ENCODE results near the gene GLOD5. TPM values are rescaled to one million over a fixed set of nuclear protein-coding genes. Genes with fewer than 3 reads are reported as not detected.

GLOD5 gene
- total RNA-seq, 1 donor from 2014 or later = not detected

- Mint-ChIP-seq H3K27me3 (ENCODE audit: insufficient read depth, low read depth) (peaks cover 2% of the 10 kb centered on the region), H3K4me3 (no peak overlapping the region), H3K4me1 (no peaks in the 10 kb centered on the region), H3K36me3 (no peaks in the 10 kb centered on the region), H3K27ac (no peak overlapping the region), H3K9me3 (peaks cover 12% of the 10 kb centered on the region)
- Histone ChIP-seq H3K9ac (no peak overlapping the region), H3K4me3 (no peak overlapping the region), H3K36me3 (no peaks in the 10 kb centered on the region), H3K4me2 (no peak overlapping the region), H4K20me1 (ENCODE audit: low read depth) (no peaks in the 10 kb centered on the region), H3K27ac (no peak overlapping the region), H2AFZ (replicated peaks) (no peak overlapping the region), H3K27me3 (no peaks in the 10 kb centered on the region), H3K79me2 (ENCODE audit: low read depth) (no peaks in the 10 kb centered on the region), H3K9me3 (ENCODE audit: low read depth) (no peaks in the 10 kb centered on the region), H3F3A (ENCODE audit: low read depth) (no peaks in the 10 kb centered on the region), H3K4me1 (no peaks in the 10 kb centered on the region)
- TF ChIP-seq EZH2 (IDR thresholded peaks at IDR 0.05) (no peak), EZH2phosphoT487 (IDR thresholded peaks at IDR 0.05) (no peak), CTCF (IDR thresholded peaks at IDR 0.05) (no peak)
- no peak for DNase-seq (ENCODE audit: low spot score)
These were observed 26.2 kb downstream of the GLOD5 start for GRCh38 chrX:48787505-48788443.

- Histone ChIP-seq H3K4me1 (no peaks in the 10 kb centered on the region), H3K36me3 (no peaks in the 10 kb centered on the region), H3F3A (ENCODE audit: low read depth) (no peaks in the 10 kb centered on the region), H4K20me1 (ENCODE audit: low read depth) (no peaks in the 10 kb centered on the region), H3K9ac (no peak overlapping the region), H3K27ac (no peak overlapping the region), H3K27me3 (no peaks in the 10 kb centered on the region), H3K4me2 (no peak overlapping the region), H2AFZ (replicated peaks) (no peak overlapping the region), H3K9me3 (ENCODE audit: low read depth) (no peaks in the 10 kb centered on the region), H3K79me2 (ENCODE audit: low read depth) (no peaks in the 10 kb centered on the region), H3K4me3 (no peak overlapping the region)
- H3K27me3 Mint-ChIP-seq (ENCODE audit: insufficient read depth, low read depth) = peaks cover 7% of the 10 kb centered on the region
- no peak overlapping the region for H3K27ac Mint-ChIP-seq
- no peak overlapping the region for H3K4me3 Mint-ChIP-seq
- H3K9me3 Mint-ChIP-seq = peaks cover 16% of the 10 kb centered on the region
- TF ChIP-seq EZH2 (IDR thresholded peaks at IDR 0.05) (no peak), EZH2phosphoT487 (IDR thresholded peaks at IDR 0.05) (no peak), CTCF (IDR thresholded peaks at IDR 0.05) (no peak)
- no peaks in the 10 kb centered on the region for H3K36me3 Mint-ChIP-seq
- H3K4me1 Mint-ChIP-seq = peaks cover 4% of the 10 kb centered on the region
- DNase-seq (ENCODE audit: low spot score) = no peak
These were observed 28.0 kb downstream of the GLOD5 start for GRCh38 chrX:48789366-48790220.

GRCh38 chrX:48790477-48790876, 28.9 kb downstream of the GLOD5 start:
- H3K4me1 ChIP-seq = no peaks in the 10 kb centered on the region
- H3F3A ChIP-seq (ENCODE audit: low read depth) = no peaks in the 10 kb centered on the region
- no peak overlapping the region for H3K4me2 ChIP-seq
- DNase-seq (ENCODE audit: low spot score) = no peak
- H3K9me3 Mint-ChIP-seq = peaks cover 16% of the 10 kb centered on the region
- no peaks in the 10 kb centered on the region for H3K79me2 ChIP-seq (ENCODE audit: low read depth)
- peaks cover 8% of the 10 kb centered on the region for H3K27me3 Mint-ChIP-seq (ENCODE audit: insufficient read depth, low read depth)
- H3K36me3 Mint-ChIP-seq = no peaks in the 10 kb centered on the region
- no peak for TF ChIP-seq CTCF (IDR thresholded peaks at IDR 0.05)
- no peak for TF ChIP-seq EZH2 (IDR thresholded peaks at IDR 0.05)
- no peak for TF ChIP-seq EZH2phosphoT487 (IDR thresholded peaks at IDR 0.05)
- no peaks in the 10 kb centered on the region for H4K20me1 ChIP-seq (ENCODE audit: low read depth)
- H3K4me3 Mint-ChIP-seq = no peak overlapping the region
- no peak overlapping the region for H3K27ac ChIP-seq
- no peak overlapping the region for H3K27ac Mint-ChIP-seq
- H3K4me3 ChIP-seq = no peak overlapping the region
- H3K36me3 ChIP-seq = no peaks in the 10 kb centered on the region
- H3K9me3 ChIP-seq (ENCODE audit: low read depth) = no peaks in the 10 kb centered on the region
- peaks cover 5% of the 10 kb centered on the region for H3K4me1 Mint-ChIP-seq
- H3K27me3 ChIP-seq = no peaks in the 10 kb centered on the region
- H2AFZ ChIP-seq (replicated peaks) = no peak overlapping the region
- no peak overlapping the region for H3K9ac ChIP-seq

All from neural progenitor cell (in vitro differentiated cells).